GM19324 (cell line): Measurements from ENCODE around the gene EPB41L2.

Experiments used
- ATAC-seq: cut with Tn5 transposase; IDR thresholded peaks from one replicate; pipeline ENCODE4 v1.9.1; 2021; ENCODE audit warnings: mild to moderate bottlenecking, moderate library complexity; ENCODE audit not compliant: unreplicated experiment, low FRiP score

The EPB41L2 gene

DNA sequence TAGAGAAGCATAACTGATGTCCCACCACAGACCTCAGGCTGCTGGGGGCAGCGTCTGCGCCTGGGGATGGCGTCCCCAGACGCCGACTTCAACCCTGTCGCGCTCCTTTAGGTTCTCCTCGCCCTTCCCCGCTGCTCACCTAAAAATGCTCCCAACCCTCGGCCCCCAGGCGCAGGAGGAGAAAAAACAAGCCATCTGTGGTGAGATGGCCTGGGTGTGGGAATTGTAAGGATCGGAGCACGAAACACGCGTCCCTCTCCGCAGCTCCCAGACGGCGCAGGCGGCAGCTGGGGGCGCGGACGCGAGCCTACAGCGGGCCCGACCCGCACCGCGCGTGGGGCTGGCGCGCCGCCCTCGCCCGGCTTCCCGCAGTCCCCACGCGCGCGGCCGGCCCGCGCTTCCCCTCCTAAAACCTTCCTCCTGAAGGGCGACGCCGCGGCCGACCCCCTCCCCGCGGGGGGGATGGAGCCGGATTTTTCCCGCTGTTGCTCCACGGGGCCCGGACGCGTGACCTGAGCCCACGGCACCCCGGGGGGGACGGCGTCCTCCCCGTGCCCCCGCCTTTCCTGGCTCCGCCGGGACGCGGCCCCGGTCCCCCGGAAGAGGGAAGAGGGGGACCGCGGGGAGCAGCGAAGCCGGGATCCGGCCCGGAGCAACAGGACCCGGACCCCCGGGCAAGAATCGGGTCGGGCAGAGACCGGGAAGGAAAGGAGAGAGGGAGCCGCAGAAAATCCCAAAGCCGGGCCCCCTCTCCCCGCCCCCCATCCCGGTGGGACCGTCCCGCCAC is 611 bp downstream of the EPB41L2 start:
- ATAC-seq, result no peak

- no peak for ATAC-seq
These were observed 1.3 kb downstream of the EPB41L2 start for GRCh38 chr6:131061751-131062119.

- no peak for ATAC-seq
These were observed 1.8 kb downstream of the EPB41L2 start for GRCh38 chr6:131061041-131061750.

GRCh38 chr6:131060311-131060710 is 2.7 kb downstream of the EPB41L2 start:
- ATAC-seq, result no peak

GRCh38 chr6:131059486-131059885 is 3.6 kb downstream of the EPB41L2 start:
- no peak for ATAC-seq

DNA sequence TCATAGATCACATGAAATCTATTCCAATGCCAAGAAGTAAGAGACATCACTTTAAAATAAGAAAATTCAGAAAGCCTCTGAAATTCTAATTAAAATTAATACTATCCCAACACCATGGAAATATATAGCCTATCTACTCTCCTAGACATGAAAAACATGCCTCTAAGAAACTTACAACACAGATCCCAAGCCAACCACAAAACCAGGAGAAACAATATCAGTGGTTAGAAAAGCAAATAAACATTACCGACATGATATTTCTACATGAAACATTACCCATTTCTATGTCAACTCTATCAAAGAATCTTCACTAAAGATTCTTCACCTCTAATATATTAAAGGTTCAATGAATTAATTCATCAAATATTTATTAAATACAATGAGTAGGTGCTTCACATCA is 4.8 kb downstream of the EPB41L2 start:
- no peak for ATAC-seq

- ATAC-seq, result no peak
These were observed 8.4 kb downstream of the EPB41L2 start for GRCh38 chr6:131054392-131055250.

DNA sequence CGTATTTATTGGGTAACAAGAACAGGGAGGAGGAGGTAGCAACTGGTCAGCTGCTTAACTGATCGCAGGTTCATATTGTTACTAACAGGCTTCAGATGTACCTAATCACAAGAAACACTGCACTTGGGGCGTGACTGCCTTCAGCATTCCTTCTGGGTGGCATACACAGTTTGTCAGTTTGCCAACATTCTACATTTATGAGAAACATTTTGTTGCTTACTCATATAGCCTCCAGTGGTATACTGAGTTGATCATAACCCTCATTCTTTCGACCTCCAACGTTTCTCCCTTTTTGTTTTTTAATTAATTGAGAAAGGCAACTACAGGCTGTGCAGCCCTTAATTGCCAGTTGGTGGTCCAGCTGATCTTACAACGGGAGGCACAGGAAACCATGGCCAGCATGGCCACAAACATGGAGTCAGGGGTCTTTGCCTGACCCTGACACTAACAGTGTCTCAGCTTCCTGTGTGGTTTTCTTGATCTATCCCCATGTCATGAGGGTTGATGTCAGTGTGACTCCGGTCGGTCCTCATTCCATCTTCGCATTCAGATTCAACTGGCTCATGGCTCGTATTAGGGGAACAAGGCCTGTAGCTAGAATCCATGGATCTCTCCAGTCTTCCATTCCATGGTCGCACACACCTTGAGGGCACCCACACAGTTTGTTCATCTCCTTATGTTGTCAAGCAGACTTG is 9.4 kb downstream of the EPB41L2 start:
- no peak for ATAC-seq

GRCh38 chr6:131052181-131052580 is 10.9 kb downstream of the EPB41L2 start:
- no peak for ATAC-seq

DNA sequence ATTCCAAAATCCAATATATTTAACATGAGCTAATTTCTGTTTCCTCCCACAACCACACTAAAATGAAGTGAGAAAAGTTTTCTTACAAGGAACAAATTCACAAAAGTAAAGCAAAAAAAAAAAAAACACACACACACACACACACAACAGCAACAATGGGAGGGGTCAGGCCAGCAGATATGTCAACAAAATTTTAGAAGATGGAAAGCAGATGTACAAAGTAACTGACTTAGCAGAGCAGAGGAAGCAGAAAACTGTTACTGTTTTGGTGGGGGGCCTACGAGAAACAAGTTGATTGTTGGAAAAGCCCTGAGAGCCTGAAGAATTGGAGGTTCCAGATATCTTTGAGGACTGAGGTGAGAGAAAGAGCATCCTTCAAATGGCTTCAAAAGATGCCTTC is 11.7 kb downstream of the EPB41L2 start:
- no peak for ATAC-seq

- ATAC-seq, result no peak
These were observed 13.4 kb downstream of the EPB41L2 start for GRCh38 chr6:131049608-131050007.

DNA sequence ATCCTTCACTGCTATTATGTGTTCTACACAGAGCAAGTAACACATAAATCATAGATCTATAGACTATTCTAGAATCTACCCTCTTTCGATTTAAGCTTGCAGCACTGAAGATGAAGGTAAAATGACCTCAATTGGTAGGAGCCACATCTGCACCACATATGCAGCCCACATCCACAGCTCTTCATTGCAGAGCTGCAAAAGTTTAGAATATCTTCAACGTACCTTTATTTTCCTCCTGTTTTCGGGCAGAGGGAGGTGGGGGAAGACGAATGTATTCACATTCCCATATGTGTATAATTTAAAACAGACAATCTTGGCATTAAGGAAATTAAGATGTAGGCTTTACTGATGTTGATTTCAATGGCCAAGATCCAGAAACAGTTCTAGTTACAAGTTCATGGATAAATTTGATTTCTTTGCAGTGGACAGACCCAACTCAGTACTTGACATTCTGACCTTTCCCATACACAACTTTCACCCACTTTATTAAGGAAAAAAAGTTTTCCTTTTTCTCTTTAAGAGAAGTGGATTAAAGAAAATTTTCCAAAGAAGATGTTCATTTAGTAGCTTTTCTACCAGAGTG is 14.0 kb downstream of the EPB41L2 start:
- ATAC-seq, result no peak

GRCh38 chr6:131048459-131048858 is 14.6 kb downstream of the EPB41L2 start:
- no peak for ATAC-seq

DNA sequence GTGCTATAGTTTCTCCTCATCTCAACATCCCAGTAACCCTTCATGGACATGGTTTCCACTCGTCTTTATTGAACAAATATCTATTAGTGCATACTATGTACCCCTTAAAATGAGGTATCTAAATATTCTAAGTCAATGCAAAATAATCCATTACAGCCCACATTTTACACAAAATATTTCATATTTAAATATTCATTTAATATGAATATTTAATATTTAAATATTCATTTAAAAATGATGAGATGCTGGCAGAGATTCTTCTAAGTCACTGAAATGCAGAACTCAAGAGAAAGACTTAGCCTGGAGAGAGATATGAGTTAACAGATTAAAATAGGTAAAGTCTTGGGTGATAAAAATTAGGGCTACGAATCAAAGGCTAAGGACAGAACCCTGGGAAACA is 17.9 kb downstream of the EPB41L2 start:
- no peak for ATAC-seq

DNA sequence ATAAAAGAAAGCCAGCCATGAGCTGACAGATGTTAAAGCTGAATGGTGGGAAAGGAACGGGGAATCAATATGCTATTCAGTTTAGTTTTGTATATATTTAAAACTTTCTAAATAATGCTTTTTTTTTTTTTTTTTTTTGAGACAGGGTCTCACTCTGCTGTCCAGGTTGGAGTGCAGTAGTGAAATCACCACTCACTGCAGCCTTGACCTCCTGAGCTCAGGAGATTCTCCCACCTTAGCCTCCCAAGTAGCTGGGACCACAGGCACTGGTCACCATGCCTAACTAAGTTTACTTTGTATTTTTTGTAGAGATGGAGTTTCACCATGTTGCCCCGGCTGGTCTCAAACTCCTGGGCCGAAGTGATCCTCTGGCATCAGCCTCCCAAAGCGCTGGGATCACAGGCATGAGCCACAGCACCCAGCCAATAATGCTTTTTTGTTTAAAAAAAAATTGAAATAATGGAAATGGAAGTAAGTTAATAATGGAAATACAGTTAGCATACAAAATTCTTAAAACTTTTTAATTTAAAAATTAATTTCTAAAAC is 19.1 kb downstream of the EPB41L2 start:
- no peak for ATAC-seq

DNA sequence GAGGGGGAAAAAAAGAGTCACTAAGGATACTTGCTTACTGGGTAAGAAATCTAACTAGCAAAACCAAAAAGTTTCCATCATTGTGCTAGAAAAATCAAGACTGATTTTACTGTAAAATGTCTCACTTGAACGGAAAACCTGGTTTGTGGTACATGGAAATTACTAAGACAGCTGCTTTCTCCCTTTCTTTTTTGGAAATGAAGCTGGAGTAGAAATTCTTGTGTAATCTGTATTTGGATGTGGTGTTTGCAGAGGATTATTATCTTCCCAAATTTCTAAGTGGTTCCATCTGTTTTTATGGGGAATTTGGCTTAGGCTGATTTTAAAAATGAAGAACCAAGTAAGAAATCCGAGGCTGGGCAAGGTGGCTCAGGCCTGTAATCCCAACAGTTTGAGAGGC is 20.4 kb downstream of the EPB41L2 start:
- no peak for ATAC-seq

GRCh38 chr6:131041814-131042213 is 21.2 kb downstream of the EPB41L2 start:
- ATAC-seq, result no peak

- no peak for ATAC-seq
These were observed 22.2 kb downstream of the EPB41L2 start for GRCh38 chr6:131040866-131041265.

DNA sequence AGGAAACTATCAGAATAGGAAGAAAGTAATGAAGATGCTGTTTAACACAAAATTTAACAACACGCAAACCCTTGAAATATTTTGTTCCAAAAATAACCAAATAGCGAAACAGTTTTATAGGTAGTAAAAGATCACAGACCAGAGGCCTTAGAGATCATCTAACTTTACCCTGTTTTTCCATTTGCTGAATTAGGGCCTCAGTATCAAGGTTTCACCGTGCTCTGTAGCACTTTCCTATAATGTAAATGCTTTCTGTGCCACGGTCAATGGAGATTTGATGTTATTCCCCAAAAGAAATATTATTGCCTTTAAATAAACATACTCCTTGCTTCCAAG is 23.7 kb downstream of the EPB41L2 start:
- no peak for ATAC-seq
